B cell (primary cell): ENCODE results near the gene CHD6. TPM values are rescaled to one million over a fixed set of nuclear protein-coding genes. Genes with fewer than 3 reads are reported as not detected.

Experiments used
- ATAC-seq: fragments of 200-7000 bp; cut with Tn5 transposase; one replicate; pipeline ENCODE4 v1.10.0; 2021; ENCODE audit warnings: low read depth, mild to moderate bottlenecking, moderate number of reproducible peaks, moderate library complexity
- CTCF ChIA-PET: fragments of 350-600 bp; sonication (Branson Sonifier 250); formaldehyde crosslinking; loops from one replicate; lab custom pipeline; 2021; ENCODE audit warnings: antibody characterized with exemption, inconsistent platforms; lab: Charles Lee
- POLR2A ChIA-PET: fragments of 350-600 bp; sonication (Branson Sonifier 250); formaldehyde crosslinking; loops from one replicate; lab custom pipeline; 2021; ENCODE audit warnings: antibody characterized with exemption; lab: Charles Lee
- DNase-seq: peaks from one replicate; pipeline ENCODE4 v3.0.0; 2013
- H2AFZ ChIP-seq: 2 replicates; pipeline ENCODE4 v1.6.1; 2012; ENCODE audit warnings: mild to moderate bottlenecking, low read depth, low read length; ENCODE audit not compliant: insufficient read depth, poor library complexity, severe bottlenecking
- H3K27ac ChIP-seq, 2 donors: 1 replicate in 1 of 2; 2 replicates in 1 of 2; pipeline ENCODE4 v1.5.1; 2012 to 2013; ENCODE audit warnings: low read length in 2 of 2, mild to moderate bottlenecking in 2 of 2, moderate library complexity in 1 of 2
- H3K27me3 ChIP-seq, 4 experiments: fragments of 200-600 bp in 1 of 4; sonication (generic) in 1 of 4; replicated peaks in 1 of 4; 1 replicate in 2 of 4; 2 replicates in 2 of 4; pipeline versions ENCODE4 v1.6.1 to v1.7.0; 2013 to 2016; ENCODE audit warnings: low read length in 3 of 4, mild to moderate bottlenecking in 2 of 4, mixed read lengths in 1 of 4, moderate library complexity in 1 of 4; ENCODE audit not compliant: insufficient read depth in 4 of 4, control insufficient read depth in 3 of 4; ENCODE audit errors: control extremely low read depth in 1 of 4
- H3K36me3 ChIP-seq, 2 experiments: replicated peaks in 1 of 2; 1 replicate in 1 of 2; 2 replicates in 1 of 2; pipeline versions ENCODE4 v1.6.1 to v1.7.1; 2013; ENCODE audit warnings: low read length in 1 of 2; ENCODE audit not compliant: insufficient read depth in 2 of 2, control insufficient read depth in 1 of 2; ENCODE audit errors: control extremely low read depth in 1 of 2, extremely low read depth in 1 of 2
- H3K4me1 ChIP-seq, 2 donors: fragments of 200-600 bp in 1 of 2; sonication (generic) in 1 of 2; 1 replicate in 1 of 2; 2 replicates in 1 of 2; pipeline versions ENCODE4 v1.5.1 to v1.6.1; 2013 to 2017; ENCODE audit warnings: low read length in 2 of 2; ENCODE audit not compliant: control insufficient read depth in 2 of 2, insufficient read depth in 2 of 2
- H3K4me2 ChIP-seq: replicated peaks from 2 replicates; pipeline ENCODE3; 2012; ENCODE audit warnings: mild to moderate bottlenecking, low read depth, low read length; ENCODE audit not compliant: poor library complexity, severe bottlenecking
- H3K4me3 ChIP-seq, 5 experiments: fragments of 200-600 bp in 1 of 5; sonication (generic) in 1 of 5; 1 replicate in 3 of 5; 2 replicates in 2 of 5; pipeline versions ENCODE4 v1.5.1 to v1.7.0; 2011 to 2016; ENCODE audit warnings: low read length in 4 of 5, mild to moderate bottlenecking in 4 of 5, low read depth in 2 of 5, control low read depth in 1 of 5, moderate library complexity in 1 of 5; ENCODE audit not compliant: insufficient read depth in 1 of 5; ENCODE audit errors: control extremely low read depth in 1 of 5, extremely low read depth in 1 of 5
- H3K79me2 ChIP-seq: fragments of 200-600 bp; sonication (generic); one replicate; pipeline ENCODE4 v1.6.0; 2016; ENCODE audit warnings: low read length; ENCODE audit not compliant: control insufficient read depth, insufficient read depth
- H3K9ac ChIP-seq: fragments of 200-600 bp; sonication (generic); 2 replicates; pipeline ENCODE4 v1.6.1; 2017; ENCODE audit warnings: mild to moderate bottlenecking, low read length, moderate library complexity
- H3K9me3 ChIP-seq, 3 donors: one replicate each; pipeline versions ENCODE4 v1.6.1 to v1.7.1; 2013; ENCODE audit warnings: low read length in 2 of 3; ENCODE audit not compliant: control insufficient read depth in 2 of 3, insufficient read depth in 1 of 3; ENCODE audit errors: control extremely low read depth in 1 of 3
- H4K20me1 ChIP-seq: 2 replicates; pipeline ENCODE4 v1.6.0; 2012; ENCODE audit warnings: mild to moderate bottlenecking, low read length; ENCODE audit not compliant: insufficient read depth, control insufficient read depth, poor library complexity, severe bottlenecking
- H3K27ac Mint-ChIP-seq: one replicate; pipeline ENCODE4 v1.8.0; 2021; ENCODE audit warnings: mixed read lengths
- H3K27me3 Mint-ChIP-seq: one replicate; pipeline ENCODE4 v1.8.0; 2021; ENCODE audit warnings: mixed read lengths
- H3K4me1 Mint-ChIP-seq: one replicate; pipeline ENCODE4 v1.8.0; 2021; ENCODE audit warnings: mixed read lengths
- H3K4me3 Mint-ChIP-seq: one replicate; pipeline ENCODE4 v1.8.0; 2021; ENCODE audit warnings: mixed read lengths
- H3K9me3 Mint-ChIP-seq: one replicate; pipeline ENCODE4 v1.8.0; 2022; ENCODE audit warnings: mixed read lengths; ENCODE audit not compliant: insufficient read depth
- CTCF ChIP-seq: fragments of 200-600 bp; IDR thresholded peaks from one replicate; pipeline ENCODE4 v1.8.0; 2022; ENCODE audit warnings: antibody characterized with exemption, mild to moderate bottlenecking
- EZH2 ChIP-seq: IDR thresholded peaks from 2 replicates; pipeline ENCODE4 v1.6.1; 2012; ENCODE audit warnings: borderline replicate concordance, low read depth, mild to moderate bottlenecking, moderate library complexity, low read length; ENCODE audit not compliant: insufficient read depth, poor library complexity, severe bottlenecking
- WGBS: methylation state at CpG from one replicate; pipeline ENCODE4 v1.1.5; 2013; ENCODE audit warnings: missing lambda C conversion rate; ENCODE audit not compliant: insufficient coverage; 5-methylcytosine and 5-hydroxymethylcytosine counted together
- intact Hi-C: fragments of 100-400 bp; cut with micrococcal nuclease; formaldehyde crosslinking; loops from one replicate; pipeline ENCODE4 v1.10.0; 2022
- polyA plus RNA-seq: library from polyadenylated mRNA; depleted of rRNA; stranded (reverse); fragments of >200 nt; gene quantifications from 2 replicates; pipeline ENCODE4 v1.2.3, GENCODE V29; 2012
- total RNA-seq, 2 donors: library from RNA; stranded (reverse); fragments of 120-200 nt in 1 of 2; gene quantifications; 1 replicate in 1 of 2; 2 replicates in 1 of 2; pipeline versions ENCODE4 v1.2.3 to v1.2.4, GENCODE V29; 2013 to 2022

CHD6 gene
- total and polyA plus RNA-seq, 2 donors (not counting 1 experiment from before 2014, with no cell fraction given): 10.3 to 117 TPM

GRCh38 chr20:41406353-41406752 is 211.8 kb downstream of the CHD6 start:
- H3K4me1 Mint-ChIP-seq: peaks cover 3% of the 10 kb centered on the region
- WGBS: 97% methylated on average over 8 of the region's 10 CpGs
- no peaks in the 10 kb centered on the region for H3K27me3 Mint-ChIP-seq
- Histone ChIP-seq H3K9me3 (no peaks in the 10 kb centered on the region), H3K79me2 (no peaks in the 10 kb centered on the region), H3K27ac (no peak overlapping the region), H3K9ac (no peak overlapping the region), H3K36me3 (peaks cover 0 to 64% of the 10 kb centered on the region in 2 experiments), H3K4me3 (no peak overlapping the region), H3K4me2 (no peak overlapping the region), H4K20me1 (no peaks in the 10 kb centered on the region), H2AFZ (no peak overlapping the region), H3K27me3 (no peaks in the 10 kb centered on the region), H3K4me1 (peaks cover 0 to 3% of the 10 kb centered on the region in 2 donors)
- no peak for TF ChIP-seq CTCF
- no peak for TF ChIP-seq EZH2
- intact Hi-C loops: no loop called here
- ChIA-PET POLR2A (no interaction called here), CTCF (no interaction called here)
- no peak overlapping the region for H3K4me3 Mint-ChIP-seq
- H3K27ac Mint-ChIP-seq: no peak overlapping the region
- no peaks in the 10 kb centered on the region for H3K9me3 Mint-ChIP-seq
- ATAC-seq: no peak
- no peak for DNase-seq

DNA sequence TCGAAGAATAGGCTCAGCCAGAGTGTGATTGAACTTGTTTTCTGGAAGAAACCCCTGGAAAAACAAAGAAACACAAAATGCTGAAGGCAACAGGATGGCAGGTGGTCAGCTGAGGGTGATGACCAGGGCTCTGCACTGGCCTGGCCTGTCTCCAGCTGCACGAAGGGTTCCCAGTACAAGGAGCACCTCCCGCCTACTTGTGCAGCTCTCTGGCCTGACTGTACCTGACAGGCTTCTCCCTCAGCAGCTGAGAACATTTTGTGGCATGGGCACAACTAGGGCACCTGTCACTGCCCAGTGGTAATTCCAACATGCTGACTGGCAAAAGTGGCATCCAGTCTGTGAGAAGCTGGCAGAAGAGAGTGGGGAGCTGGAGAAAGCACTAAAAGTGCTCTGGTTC is 212.7 kb downstream of the CHD6 start:
- POLR2A ChIA-PET: no interaction called here
- ATAC-seq (no peak), DNase-seq (no peak)
- intact Hi-C loops: no loop called here
- TF ChIP-seq EZH2: no peak
- no peak for TF ChIP-seq CTCF
- H3K27ac Mint-ChIP-seq: no peak overlapping the region
- no peaks in the 10 kb centered on the region for H3K27me3 Mint-ChIP-seq
- H3K4me1 Mint-ChIP-seq: peaks cover 3% of the 10 kb centered on the region
- no peak overlapping the region for H3K4me2 ChIP-seq
- peaks cover 0 to 55% of the 10 kb centered on the region in 2 experiments for H3K36me3 ChIP-seq
- CTCF ChIA-PET: no interaction called here
- WGBS: 97% methylated on average over 2 of the region's 3 CpGs
- no peaks in the 10 kb centered on the region for H4K20me1 ChIP-seq
- no peaks in the 10 kb centered on the region for H3K27me3 ChIP-seq
- no peaks in the 10 kb centered on the region for H3K9me3 Mint-ChIP-seq
- H2AFZ ChIP-seq: no peak overlapping the region
- H3K9me3 ChIP-seq: no peaks in the 10 kb centered on the region
- peaks cover 0 to 3% of the 10 kb centered on the region in 2 donors for H3K4me1 ChIP-seq
- no peak overlapping the region for H3K27ac ChIP-seq
- H3K4me3 Mint-ChIP-seq: no peak overlapping the region
- H3K9ac ChIP-seq: no peak overlapping the region
- H3K79me2 ChIP-seq: no peaks in the 10 kb centered on the region
- H3K4me3 ChIP-seq: no peak overlapping the region
